CD8-positive, alpha-beta memory T cell (primary cell): ENCODE results near the gene CHCHD4. TPM values are rescaled to one million over a fixed set of nuclear protein-coding genes. Genes with fewer than 3 reads are reported as not detected.
"Not testable (repeated sequence)": the region's sequence is repeated elsewhere in the genome, so short reads cannot be mapped to it uniquely, and the experiment has no call there.

Experiments used
- CTCF ChIA-PET: fragments of 350-600 bp; sonication (Branson Sonifier 250); formaldehyde crosslinking; loops from one replicate; lab custom pipeline; 2021; ENCODE audit warnings: antibody characterized with exemption; lab: Charles Lee
- POLR2A ChIA-PET: fragments of 350-600 bp; sonication (Branson Sonifier 250); formaldehyde crosslinking; loops from one replicate; lab custom pipeline; 2021; ENCODE audit warnings: antibody characterized with exemption; lab: Charles Lee
- DNase-seq, 5 donors: peaks; one replicate each; pipeline versions ENCODE4 v3.0.0 to v3.0.0-alpha.2; 2020 to 2022; ENCODE audit warnings: mixed read lengths in 1 of 5
- H3K27ac ChIP-seq: one replicate; pipeline ENCODE4 v1.7.0; 2013; ENCODE audit warnings: low read depth, mild to moderate bottlenecking, low read length, moderate library complexity
- H3K27me3 ChIP-seq: 2 replicates; pipeline ENCODE4 v1.7.0; 2013; ENCODE audit warnings: low read length, mild to moderate bottlenecking; ENCODE audit not compliant: insufficient read depth, poor library complexity, severe bottlenecking
- H3K36me3 ChIP-seq: 2 replicates; pipeline ENCODE4 v1.7.0; 2013; ENCODE audit warnings: mild to moderate bottlenecking, low read length, moderate library complexity; ENCODE audit not compliant: insufficient read depth
- H3K4me1 ChIP-seq: 2 replicates; pipeline ENCODE4 v1.7.0; 2013; ENCODE audit warnings: mild to moderate bottlenecking, low read length, moderate library complexity; ENCODE audit not compliant: insufficient read depth
- H3K4me3 ChIP-seq: 2 replicates; pipeline ENCODE4 v1.7.0; 2013; ENCODE audit warnings: mild to moderate bottlenecking, low read length
- H3K9me3 ChIP-seq: 2 replicates; pipeline ENCODE4 v1.7.0; 2013; ENCODE audit warnings: mild to moderate bottlenecking, low read length
- H3K27ac Mint-ChIP-seq, 8 donors: one replicate each; pipeline ENCODE4 v1.8.0; 2020 to 2021; ENCODE audit warnings: mixed read lengths in 8 of 8, mild to moderate bottlenecking in 6 of 8, inconsistent platforms in 3 of 8, moderate library complexity in 3 of 8
- H3K27me3 Mint-ChIP-seq, 2 donors: one replicate each; pipeline ENCODE4 v1.8.0; 2020 to 2021; ENCODE audit warnings: mixed read lengths in 2 of 2, mild to moderate bottlenecking in 1 of 2, moderate library complexity in 1 of 2
- H3K36me3 Mint-ChIP-seq, 3 donors: one replicate each; pipeline ENCODE4 v1.8.0; 2020 to 2021; ENCODE audit warnings: mixed read lengths in 3 of 3, inconsistent platforms in 1 of 3, mild to moderate bottlenecking in 1 of 3
- H3K4me1 Mint-ChIP-seq, 3 donors: one replicate each; pipeline ENCODE4 v1.8.0; 2020 to 2021; ENCODE audit warnings: mixed read lengths in 3 of 3, inconsistent platforms in 1 of 3, mild to moderate bottlenecking in 1 of 3
- H3K4me3 Mint-ChIP-seq, 7 donors: one replicate each; pipeline ENCODE4 v1.8.0; 2020 to 2021; ENCODE audit warnings: mixed read lengths in 7 of 7, mild to moderate bottlenecking in 6 of 7, moderate library complexity in 4 of 7, inconsistent platforms in 2 of 7
- H3K9me3 Mint-ChIP-seq, 5 donors: one replicate each; pipeline ENCODE4 v1.8.0; 2020 to 2022; ENCODE audit warnings: mixed read lengths in 5 of 5, mild to moderate bottlenecking in 3 of 5, moderate library complexity in 2 of 5, inconsistent platforms in 1 of 5
- polyA plus RNA-seq: library from polyadenylated mRNA; unstranded; fragments of 300-500 nt; fragmentation: Illumina TruSeq; gene quantifications from one replicate; pipeline ENCODE4 v1.2.3, GENCODE V29; 2021
- total RNA-seq, 2 experiments: library from RNA; stranded (reverse); gene quantifications; one replicate each; pipeline ENCODE4 v1.2.3, GENCODE V29; 2021

Gene CHCHD4
- total and polyA plus RNA-seq, 3 experiments from 2014 or later = 13.9 to 21.8 (median 21.7) TPM

DNA sequence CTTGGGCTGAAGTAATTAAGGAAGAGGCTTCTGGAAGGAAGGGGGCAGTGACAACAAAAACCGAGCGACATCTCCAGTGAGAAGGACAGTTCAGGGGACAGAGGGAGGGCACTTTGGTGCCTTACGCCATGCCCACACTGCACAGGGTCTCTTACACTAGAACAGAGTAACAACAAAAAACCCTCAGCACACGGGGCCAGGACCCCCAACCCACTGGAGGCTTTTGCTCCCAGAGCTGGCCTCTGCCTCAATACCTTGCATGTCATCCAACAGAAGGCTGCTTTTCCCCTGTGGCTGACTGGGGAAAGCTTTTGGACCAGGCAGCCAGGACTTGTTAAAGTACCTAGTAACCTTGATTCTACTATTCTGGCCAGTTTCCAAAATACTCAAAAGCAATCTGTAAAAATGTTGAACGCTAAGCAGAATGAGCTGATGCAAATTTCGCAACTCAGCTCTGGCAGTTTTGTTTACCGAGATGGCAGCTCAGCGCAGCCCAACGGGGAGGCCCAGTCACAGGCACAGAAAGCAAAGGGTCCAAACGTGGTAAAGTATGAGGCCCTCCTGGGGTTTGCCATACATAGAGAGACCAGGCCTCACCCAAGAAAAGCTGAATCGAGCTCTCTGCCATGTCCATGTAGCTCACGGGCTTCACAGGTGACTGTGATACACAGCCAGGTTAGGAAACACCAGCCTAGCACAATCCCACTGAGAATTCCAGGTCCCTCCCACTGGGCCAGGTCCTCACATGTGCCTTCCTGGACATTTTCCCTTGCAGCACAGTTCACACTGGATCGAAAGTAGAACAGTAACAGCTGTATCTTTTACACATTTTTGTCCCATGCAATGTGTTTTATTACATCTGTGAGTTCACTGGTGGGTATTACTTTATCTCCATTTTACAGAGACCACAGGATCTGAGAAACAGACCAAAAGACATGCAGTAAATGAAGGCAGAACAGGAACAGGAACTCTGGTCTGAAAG lies 6.0 kb downstream of the CHCHD4 start:
- H3K4me1 Mint-ChIP-seq = peaks cover 19 to 34% (median 21%) of the 10 kb centered on the region in 3 donors
- H3K27me3 ChIP-seq = no peaks in the 10 kb centered on the region
- H3K36me3 ChIP-seq = peaks cover 37% of the 10 kb centered on the region
- no peak overlapping the region for H3K4me3 Mint-ChIP-seq
- H3K36me3 Mint-ChIP-seq = peaks cover 0 to 66% (median 11%) of the 10 kb centered on the region in 3 donors
- H3K27ac ChIP-seq = no peak overlapping the region
- peaks cover 6% of the 10 kb centered on the region for H3K4me1 ChIP-seq
- H3K9me3 ChIP-seq = no peaks in the 10 kb centered on the region
- no peaks in the 10 kb centered on the region for H3K27me3 Mint-ChIP-seq
- DNase-seq = no peak
- no peak overlapping the region for H3K4me3 ChIP-seq
- peak overlapping the region in 1 of 8 donors; percentile 29 for H3K27ac Mint-ChIP-seq
- H3K9me3 Mint-ChIP-seq = no peaks in the 10 kb centered on the region
- ChIA-PET CTCF (interaction anchor here (1.2 kb wide), 1 partner anchor 50 kb away, joined by 3 read pairs; no protein-coding TSS in a partner anchor), POLR2A (no interaction called here)

DNA sequence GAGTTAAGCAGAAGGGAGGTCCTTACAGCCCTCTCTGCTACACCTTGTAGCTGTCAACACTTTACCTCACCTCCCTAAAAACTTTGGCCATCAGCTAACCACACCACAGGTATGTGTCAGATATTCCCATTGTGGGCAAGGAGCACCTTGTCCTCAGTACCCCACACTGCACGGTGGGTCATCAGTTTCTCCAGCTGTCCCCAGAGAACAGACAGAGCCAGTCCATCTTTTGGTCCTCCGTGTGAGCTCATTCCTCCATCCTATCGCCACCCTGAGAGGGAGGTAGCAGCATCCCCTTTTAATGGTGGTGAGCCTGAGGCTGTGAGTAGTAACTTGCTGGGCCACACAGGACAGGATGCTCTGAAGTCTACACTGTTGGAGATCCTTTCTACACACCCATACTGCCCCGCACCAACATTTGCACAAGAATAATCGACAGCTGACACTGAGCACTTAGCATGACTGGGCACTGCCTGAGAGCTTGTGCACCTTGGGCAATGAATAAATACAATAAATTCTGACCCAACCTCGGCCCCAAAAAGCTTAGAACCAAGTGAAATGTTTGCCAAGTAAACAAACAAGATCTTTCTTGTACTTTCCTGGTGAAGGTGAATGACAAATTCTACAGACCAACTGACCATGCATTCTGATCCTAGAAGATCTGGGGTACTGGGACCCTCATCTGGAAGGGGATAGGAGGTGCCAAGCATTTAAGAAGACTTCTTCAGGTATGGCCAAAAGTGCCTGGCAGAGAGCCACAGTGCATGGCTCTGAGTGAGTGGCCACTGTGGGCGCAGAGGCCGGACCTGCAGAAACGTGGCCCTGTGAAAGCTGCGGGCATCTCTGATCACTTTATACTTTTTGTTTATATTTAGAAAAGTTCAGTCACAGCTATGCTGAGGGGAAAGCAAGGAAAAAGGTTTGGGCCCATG lies 6.9 kb downstream of the CHCHD4 start:
- Mint-ChIP-seq H3K27me3 (no peaks in the 10 kb centered on the region), H3K36me3 (peaks cover 4 to 76% (median 16%) of the 10 kb centered on the region in 3 donors), H3K4me3 (no peak overlapping the region), H3K27ac (peak overlapping the region in 1 of 8 donors; percentile 29), H3K9me3 (no peaks in the 10 kb centered on the region), H3K4me1 (peaks cover 10 to 24% (median 11%) of the 10 kb centered on the region in 3 donors)
- Histone ChIP-seq H3K9me3 (no peaks in the 10 kb centered on the region), H3K27ac (no peak overlapping the region), H3K4me1 (no peaks in the 10 kb centered on the region), H3K36me3 (peaks cover 43% of the 10 kb centered on the region), H3K27me3 (no peaks in the 10 kb centered on the region), H3K4me3 (no peak overlapping the region)
- ChIA-PET CTCF (no interaction called here), POLR2A (no interaction called here)
- DNase-seq = no peak

DNA sequence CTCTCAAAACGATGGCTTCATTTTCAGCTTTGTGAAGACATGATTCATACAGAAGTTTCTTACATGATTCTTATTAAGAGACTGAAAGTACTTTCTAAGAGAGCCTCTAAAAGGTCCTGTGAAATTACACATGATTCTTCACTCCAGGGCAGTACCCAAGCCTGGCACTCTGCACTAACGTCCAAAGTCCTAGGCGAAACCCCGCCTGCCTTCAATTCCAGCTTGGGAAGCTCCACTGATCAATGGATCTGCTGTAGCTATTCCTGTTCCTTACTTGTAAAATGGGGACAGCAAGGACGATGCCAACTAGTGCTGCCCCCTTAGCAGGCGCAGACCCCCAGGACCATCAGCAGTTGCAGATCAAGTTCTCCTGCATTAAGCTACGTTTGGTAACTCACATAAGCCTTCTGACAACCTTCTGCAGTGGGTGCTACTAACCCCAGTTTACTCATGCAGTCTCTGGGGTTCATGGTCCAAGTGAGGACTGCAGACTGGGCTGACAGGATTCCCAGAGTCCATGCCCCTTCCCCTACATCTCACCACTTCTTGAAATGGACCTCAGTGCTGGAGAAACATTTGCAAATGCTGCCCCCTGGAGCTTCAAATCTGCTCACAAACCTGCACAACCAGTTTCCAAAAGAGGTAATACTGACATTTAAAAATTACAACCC lies 10.6 kb downstream of the CHCHD4 start:
- CTCF ChIA-PET = interaction anchor here (1.2 kb wide), 2 partner anchors 11 to 217 kb away, joined by 3 to 5 read pairs; partner anchors contain the start of genes CHCHD4 and TMEM43
- Mint-ChIP-seq H3K9me3 (no peaks in the 10 kb centered on the region), H3K27ac (peak overlapping the region in 1 of 8 donors; percentile 8), H3K4me3 (no peak overlapping the region), H3K36me3 (peaks cover 14 to 66% (median 15%) of the 10 kb centered on the region in 3 donors), H3K4me1 (no peaks in the 10 kb centered on the region), H3K27me3 (no peaks in the 10 kb centered on the region)
- no peaks in the 10 kb centered on the region for H3K27me3 ChIP-seq
- H3K4me3 ChIP-seq = no peak overlapping the region
- H3K9me3 ChIP-seq = no peaks in the 10 kb centered on the region
- POLR2A ChIA-PET = no interaction called here
- DNase-seq = no peak
- peaks cover 46% of the 10 kb centered on the region for H3K36me3 ChIP-seq
- no peak overlapping the region for H3K27ac ChIP-seq
- no peaks in the 10 kb centered on the region for H3K4me1 ChIP-seq

DNA sequence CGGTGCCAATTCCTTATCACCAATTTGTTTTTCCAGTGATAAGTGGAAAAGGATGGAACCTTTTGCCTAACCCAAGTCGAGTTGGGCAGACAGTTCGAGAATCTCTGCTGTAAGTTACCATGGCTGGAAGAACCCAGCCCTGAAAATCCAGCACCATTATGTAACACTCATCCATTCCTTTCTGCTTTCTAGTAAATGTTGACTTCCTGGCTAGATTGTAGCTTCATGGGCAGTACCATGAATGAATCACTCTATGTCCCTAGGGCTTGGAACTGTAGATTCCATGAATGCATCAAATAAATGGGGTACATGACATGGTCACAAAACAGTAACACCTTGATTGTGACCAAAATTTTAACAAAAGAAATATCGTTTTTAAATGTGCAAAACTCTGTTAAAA lies 14.0 kb downstream of the CHCHD4 start:
- no peak for DNase-seq
- Histone ChIP-seq H3K9me3 (no peaks in the 10 kb centered on the region), H3K36me3 (peaks cover 31% of the 10 kb centered on the region), H3K4me3 (no peak overlapping the region), H3K4me1 (no peaks in the 10 kb centered on the region), H3K27me3 (no peaks in the 10 kb centered on the region), H3K27ac (no peak overlapping the region)
- POLR2A ChIA-PET = no interaction called here
- H3K36me3 Mint-ChIP-seq = peaks cover 14 to 45% (median 15%) of the 10 kb centered on the region in 3 donors
- H3K4me3 Mint-ChIP-seq = no peak overlapping the region
- no peaks in the 10 kb centered on the region for H3K4me1 Mint-ChIP-seq
- CTCF ChIA-PET = no interaction called here
- H3K9me3 Mint-ChIP-seq = no peaks in the 10 kb centered on the region
- H3K27ac Mint-ChIP-seq = no peak overlapping the region
- H3K27me3 Mint-ChIP-seq = no peaks in the 10 kb centered on the region

DNA sequence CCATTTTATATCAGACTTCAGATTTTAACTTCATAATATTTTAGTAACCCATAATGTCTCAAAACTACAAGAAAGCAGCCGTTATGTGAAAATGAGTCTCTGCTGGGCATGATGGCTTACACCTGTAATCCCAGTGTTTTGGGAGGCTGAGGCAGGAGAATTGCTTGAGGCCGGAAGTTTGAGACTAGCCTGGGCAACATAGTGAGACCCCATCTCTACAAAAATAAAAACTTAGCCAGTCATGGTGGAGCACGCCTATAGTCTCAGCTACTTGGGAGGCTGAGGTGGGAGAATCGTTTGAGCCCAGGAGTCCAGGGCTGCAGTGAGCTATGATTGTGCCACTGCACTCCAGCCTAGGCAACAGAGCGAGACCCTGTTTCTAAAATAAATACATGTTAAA lies 14.8 kb downstream of the CHCHD4 start:
- H3K27me3 ChIP-seq, CTCF ChIA-PET, DNase-seq, H3K27ac Mint-ChIP-seq, H3K9me3 Mint-ChIP-seq, H3K4me1 Mint-ChIP-seq, H3K27me3 Mint-ChIP-seq, H3K9me3 ChIP-seq, POLR2A ChIA-PET, H3K27ac ChIP-seq, H3K4me3 Mint-ChIP-seq, H3K4me3 ChIP-seq, H3K4me1 ChIP-seq: not testable (repeated sequence)
- peaks cover 22% of the 10 kb centered on the region for H3K36me3 ChIP-seq
- H3K36me3 Mint-ChIP-seq = peaks cover 14 to 37% (median 15%) of the 10 kb centered on the region in 3 donors

DNA sequence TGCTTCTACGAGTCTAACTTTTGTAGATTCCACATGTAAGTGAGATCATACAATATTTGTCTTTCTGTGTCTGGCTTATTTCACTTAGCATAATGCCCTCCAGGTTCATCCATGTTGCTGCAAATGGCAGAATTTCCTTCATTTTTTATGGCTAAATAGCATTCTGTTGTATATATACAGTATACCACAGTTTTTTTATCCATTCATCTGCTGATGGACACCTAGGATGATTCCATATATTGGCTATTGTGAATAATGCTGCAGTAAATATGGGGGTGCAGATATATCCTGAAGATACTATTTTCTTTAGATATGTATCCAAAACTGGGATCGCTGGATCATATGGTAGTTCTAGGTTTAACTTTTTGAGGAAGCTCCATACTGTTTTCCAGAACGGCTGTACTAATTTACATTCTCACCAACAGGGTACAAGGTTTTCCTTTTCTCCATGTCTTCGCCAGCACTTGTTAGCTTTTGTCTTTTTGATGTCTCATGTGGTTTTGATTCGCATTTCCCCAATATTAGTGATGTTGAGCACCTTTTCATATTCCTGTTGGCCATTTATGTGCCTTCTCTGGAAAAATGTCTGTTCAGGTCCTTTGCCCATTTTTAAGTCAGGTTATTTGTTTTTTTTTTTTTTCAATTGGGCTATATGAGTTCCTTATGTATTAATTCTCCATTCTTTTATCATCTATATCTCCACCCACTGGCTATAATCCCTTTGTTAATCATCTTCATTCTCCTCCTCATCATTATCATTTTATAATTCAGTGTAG lies 26.9 kb downstream of the CHCHD4 start:
- CTCF ChIA-PET = no interaction called here
- POLR2A ChIA-PET = no interaction called here

DNA sequence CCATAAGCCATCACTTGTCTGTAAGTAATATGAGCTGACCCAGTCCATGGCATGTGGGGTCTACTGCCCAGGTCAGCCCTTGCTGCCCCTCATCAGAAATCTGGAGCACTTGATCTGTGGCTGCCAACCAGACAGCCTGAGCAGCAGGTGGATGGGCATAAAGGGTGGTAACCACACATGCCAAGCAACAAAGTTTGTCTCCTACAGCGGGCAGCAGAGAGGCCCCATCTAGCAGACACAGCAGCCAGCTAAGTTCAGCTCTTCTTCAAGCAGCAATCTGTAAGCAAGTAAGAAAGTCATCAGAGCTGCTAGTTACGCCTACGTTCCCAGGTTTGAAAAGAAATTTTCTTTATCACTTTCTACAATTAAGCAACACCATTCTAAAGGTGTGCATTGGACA lies 27.9 kb downstream of the CHCHD4 start:
- H3K27ac ChIP-seq = no peak overlapping the region
- peaks cover 6 to 12% (median 9%) of the 10 kb centered on the region in 5 donors for H3K9me3 Mint-ChIP-seq
- ChIA-PET CTCF (no interaction called here), POLR2A (no interaction called here)
- no peak overlapping the region for H3K4me3 Mint-ChIP-seq
- DNase-seq = no peak
- no peak overlapping the region for H3K4me3 ChIP-seq
- H3K27me3 Mint-ChIP-seq = peaks cover 10 to 50% of the 10 kb centered on the region in 2 donors
- peaks cover 0 to 5% (median 3%) of the 10 kb centered on the region in 3 donors for H3K36me3 Mint-ChIP-seq
- H3K4me1 Mint-ChIP-seq = no peaks in the 10 kb centered on the region
- H3K27me3 ChIP-seq = peaks cover 5% of the 10 kb centered on the region
- no peaks in the 10 kb centered on the region for H3K4me1 ChIP-seq
- H3K9me3 ChIP-seq = no peaks in the 10 kb centered on the region
- no peaks in the 10 kb centered on the region for H3K36me3 ChIP-seq
- H3K27ac Mint-ChIP-seq = no peak overlapping the region

More for the DNA sequence above, 26.9 kb downstream of the CHCHD4 start:
- H3K4me3 Mint-ChIP-seq = no peak overlapping the region
- H3K27me3 Mint-ChIP-seq = peaks cover 10 to 48% of the 10 kb centered on the region in 2 donors
- Histone ChIP-seq H3K9me3 (no peaks in the 10 kb centered on the region), H3K4me3 (no peak overlapping the region), H3K27me3 (peaks cover 5% of the 10 kb centered on the region), H3K27ac (no peak overlapping the region), H3K4me1 (no peaks in the 10 kb centered on the region), H3K36me3 (no peaks in the 10 kb centered on the region)
- peaks cover 6 to 12% (median 9%) of the 10 kb centered on the region in 5 donors for H3K9me3 Mint-ChIP-seq
- DNase-seq = no peak
- peaks cover 0 to 5% (median 3%) of the 10 kb centered on the region in 3 donors for H3K36me3 Mint-ChIP-seq
- H3K27ac Mint-ChIP-seq = no peak overlapping the region
- H3K4me1 Mint-ChIP-seq = no peaks in the 10 kb centered on the region
